SHP77 treated with DMSO at 0.1 percent for 48 hours (cell line): ENCODE data around the gene TM4SF4.
"Not testable (repeated sequence)": the region's sequence is repeated elsewhere in the genome, so short reads cannot be mapped to it uniquely, and the experiment has no call there.

Experiments used
- DNase-seq: peaks from one replicate; lab custom pipeline; 2025; lab: John Stamatoyannopoulos, UW

The TM4SF4 gene

DNA sequence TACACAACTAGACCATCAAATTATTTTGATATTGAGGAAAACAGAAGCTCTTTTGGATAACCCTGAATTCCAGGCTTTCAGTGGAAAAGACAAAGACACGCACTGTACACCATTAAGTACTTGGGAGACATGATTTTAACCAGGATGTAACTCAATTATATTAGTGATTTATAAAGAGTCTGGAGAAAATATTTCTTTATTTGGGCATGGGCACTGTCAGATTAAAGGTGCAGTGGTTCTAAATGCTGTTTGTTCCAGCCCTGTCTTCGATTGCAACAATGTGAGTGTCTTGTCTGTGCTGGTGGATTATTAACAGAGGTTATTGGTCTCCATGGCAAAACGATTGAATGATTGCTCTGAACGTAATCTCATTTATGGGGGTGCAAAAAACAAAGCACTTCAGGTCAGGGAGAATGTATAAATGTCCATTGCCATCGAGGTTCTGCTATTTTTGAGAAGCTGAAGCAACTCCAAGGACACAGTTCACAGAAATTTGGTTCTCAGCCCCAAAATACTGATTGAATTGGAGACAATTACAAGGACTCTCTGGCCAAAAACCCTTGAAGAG lies at the start of gene TM4SF4:
Gene TM4SF4 (plus strand): TSS at position 448 of the 568 bp plus-strand sequence. CDS start 181 bp downstream, outside the sequence.
- DNase-seq = no peak

- DNase-seq = no peak
These were observed 49.6 kb upstream of the TM4SF4 start for GRCh38 chr3:149424918-149425317.

DNA sequence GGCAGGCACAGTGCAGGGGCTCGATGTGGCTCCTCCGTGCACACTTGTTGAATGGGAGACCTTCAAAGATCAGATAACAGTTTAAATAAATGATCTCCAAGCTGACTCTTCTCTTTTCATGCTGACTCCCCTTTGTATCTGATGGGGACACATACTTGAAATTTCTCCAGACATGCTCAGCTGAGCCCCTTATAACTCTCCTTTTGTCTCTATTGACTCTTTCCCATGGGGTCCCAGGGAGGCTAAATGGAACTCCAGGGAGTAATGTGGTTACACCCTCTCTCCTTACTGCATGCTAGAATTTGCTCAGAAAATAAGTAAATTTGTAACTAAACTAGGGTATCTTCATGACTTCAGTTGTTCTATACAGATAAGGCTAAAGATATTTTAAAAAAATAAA lies 48.2 kb upstream of the TM4SF4 start:
- DNase-seq = no peak

DNA sequence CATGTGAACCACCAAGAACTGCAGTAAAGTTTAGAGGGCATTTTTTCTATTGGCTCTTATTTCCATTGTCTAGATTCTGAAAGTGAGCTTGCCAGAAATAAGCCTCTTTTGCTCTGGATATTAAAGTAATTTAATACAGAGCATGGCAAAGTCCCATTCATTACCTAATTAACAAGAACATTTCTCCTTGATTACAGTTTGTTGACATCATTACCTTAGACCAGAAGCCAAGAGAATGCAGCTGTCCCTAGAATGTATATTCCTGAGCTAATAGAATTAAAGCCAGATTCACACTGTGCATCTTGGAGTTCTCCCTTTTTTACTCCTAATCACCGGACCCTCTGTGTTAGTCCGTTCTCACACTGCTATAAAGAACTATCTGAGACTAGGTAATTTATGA lies 46.4 kb upstream of the TM4SF4 start:
- DNase-seq = no peak

DNA sequence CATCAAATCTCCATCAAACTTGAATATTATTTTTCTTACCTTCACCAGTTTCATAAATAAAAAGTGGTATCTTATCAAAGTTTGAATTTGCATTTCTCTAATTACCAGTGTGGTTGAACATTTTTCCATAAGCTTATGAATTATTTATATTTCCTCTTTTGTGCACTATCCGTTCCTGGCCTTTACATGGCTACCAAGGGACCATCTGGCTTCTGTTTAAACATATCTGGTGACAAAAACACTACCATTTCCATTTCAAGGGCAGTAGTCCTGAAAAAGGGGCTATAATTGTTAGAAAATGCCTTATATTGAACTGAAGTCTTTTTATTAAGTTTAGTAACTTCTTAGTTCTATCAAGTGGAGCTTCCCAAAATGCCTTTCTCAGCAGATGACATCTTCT lies 44.3 kb upstream of the TM4SF4 start:
- DNase-seq = no peak

DNA sequence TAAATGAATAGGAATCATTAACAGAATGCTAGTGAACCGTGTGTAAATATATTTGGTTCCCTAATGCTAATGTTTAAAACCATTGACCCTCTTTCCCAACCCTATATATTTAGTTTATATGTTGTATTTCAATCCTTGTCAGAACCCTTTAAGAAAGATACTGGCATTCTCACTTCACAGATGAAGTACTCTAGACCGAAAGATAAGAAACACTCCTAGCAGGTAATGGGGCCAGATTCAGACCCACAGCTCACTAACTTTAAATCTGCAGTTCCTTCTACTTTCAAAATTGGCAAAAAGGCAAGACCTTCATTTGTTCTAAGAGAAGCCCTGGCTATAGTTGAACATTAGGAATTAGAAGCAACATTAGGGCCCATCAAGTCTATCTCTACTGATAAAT lies 42.3 kb upstream of the TM4SF4 start:
- DNase-seq = no peak

DNA sequence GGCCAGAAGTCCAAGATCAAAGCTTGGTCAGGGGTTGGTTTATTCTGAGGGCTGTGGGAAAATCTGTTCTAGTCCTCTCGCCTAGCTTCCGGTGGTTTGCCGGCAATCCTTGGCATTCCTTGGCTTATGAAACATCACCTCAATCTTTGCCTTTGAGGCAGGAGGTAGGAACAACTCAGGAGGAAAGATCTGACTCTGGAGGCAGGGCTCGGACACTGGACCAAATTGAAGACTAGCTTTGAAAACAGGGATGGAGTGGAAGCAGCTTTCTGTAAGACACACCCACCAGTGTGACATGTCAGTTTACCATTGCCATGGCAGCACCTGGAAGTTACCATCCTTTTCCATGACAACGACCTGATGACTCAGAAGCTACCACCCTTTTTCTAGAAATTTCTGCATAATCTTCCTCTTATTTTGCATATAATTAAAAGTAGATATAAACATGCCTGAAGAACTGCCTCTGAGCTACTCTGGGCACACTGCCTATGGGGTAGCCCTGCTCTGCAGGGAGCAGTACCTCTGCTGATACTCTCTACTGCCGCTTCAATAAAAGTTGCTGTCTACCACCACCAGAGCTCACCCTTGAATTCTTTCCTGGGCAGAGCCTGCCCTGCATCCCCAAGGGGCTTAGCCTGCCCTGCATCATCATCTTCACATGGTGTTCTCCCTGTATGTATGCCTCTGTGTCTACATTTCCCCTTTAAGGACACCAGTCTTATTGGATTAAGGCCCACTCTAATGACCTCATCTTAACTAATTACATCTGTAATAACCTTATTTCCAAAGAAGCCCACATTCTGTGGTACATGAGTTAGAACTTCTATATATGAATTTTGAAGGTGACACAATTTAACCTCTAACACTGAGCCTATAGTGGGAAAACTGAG lies 38.3 kb upstream of the TM4SF4 start:
- no peak for DNase-seq

GRCh38 chr3:149437286-149437685 lies 37.2 kb upstream of the TM4SF4 start:
- no peak for DNase-seq

DNA sequence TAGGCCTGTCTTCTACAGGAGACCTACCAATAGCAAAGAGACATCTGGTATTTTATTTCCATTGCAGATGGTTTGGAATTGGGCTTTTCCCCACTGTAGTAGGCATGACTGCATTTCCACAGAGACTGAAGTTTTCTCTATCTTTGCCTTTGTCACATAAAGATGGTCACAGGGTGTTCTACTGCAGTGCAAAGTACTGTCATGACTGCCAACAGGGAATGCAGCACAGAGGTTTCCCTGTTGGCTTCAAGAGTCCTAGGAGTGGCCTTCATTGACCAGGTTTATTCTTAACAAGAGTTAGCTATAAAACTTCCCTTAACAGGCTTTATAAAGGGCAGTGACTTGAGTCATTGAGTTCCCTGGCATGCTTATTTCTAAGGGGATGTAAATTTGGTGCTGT lies 36.8 kb upstream of the TM4SF4 start:
- no peak for DNase-seq

DNA sequence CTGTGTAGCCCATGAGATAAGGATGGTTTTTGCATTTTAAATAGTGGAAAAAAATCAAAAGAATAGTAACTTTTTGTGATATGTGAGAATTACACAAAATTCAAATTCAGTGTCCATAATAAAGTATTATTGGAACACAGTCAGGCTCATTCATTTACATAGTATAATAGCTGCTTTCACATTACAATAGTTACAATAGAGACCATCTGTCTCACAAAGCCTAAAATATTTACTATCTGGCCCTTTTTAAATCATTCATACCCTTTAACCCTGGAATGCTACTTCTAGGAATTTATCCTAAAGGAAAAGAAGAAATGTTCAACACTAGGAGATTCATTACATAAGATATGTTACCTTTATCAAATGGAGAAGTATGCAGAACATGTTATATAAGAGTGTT lies 35.5 kb upstream of the TM4SF4 start:
- DNase-seq = no peak

DNA sequence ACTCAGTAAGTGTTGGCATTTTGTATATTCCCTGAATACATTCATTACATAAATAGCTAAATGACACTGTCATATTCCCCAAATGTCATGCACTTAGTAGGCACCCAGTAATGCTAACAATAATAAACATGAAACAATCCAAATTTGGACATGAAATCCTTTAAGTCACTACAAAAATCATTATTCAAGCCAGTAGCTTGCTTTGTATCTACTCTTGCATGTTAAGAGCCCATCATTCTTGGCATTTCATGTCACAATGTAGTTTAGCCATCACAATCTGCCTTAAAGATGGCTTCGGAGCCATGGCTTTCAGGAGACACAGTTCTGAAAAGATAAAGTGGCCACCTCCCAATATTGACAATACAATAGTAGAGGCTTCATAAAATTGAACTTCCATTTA lies 32.9 kb upstream of the TM4SF4 start:
- DNase-seq = no peak

- DNase-seq = no peak
These were observed 32.5 kb upstream of the TM4SF4 start for GRCh38 chr3:149442043-149442442.

GRCh38 chr3:149442851-149443544 lies 31.5 kb upstream of the TM4SF4 start:
- DNase-seq = no peak

- DNase-seq = no peak
These were observed 31.0 kb upstream of the TM4SF4 start for GRCh38 chr3:149443545-149443912.

- DNase-seq = not testable (repeated sequence)
These were observed 29.6 kb upstream of the TM4SF4 start for GRCh38 chr3:149444867-149445266.

DNA sequence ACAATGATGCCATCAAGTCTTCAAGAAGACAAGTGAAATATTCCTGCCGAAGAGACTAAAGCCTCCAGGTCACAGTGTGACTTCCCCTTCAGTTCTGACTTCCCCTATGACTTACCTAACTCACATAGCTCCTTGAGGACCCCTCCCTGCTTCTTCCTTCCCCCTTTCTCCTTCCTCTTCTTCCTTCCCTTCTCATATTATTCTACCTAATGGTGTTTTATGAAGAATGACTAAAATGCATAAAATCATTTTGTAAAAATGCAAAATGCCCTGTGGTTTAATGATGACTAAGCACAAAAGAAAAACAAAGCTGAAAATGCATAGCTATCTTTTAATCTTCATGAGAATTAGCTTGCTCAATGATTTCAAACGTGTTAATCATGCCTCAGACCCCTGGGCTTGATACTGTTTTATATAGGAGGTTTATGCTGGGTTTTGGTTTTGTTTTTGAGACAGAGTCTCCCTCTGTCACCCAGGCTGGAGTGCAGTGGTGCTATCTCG lies 26.1 kb upstream of the TM4SF4 start:
- DNase-seq = no peak

DNA sequence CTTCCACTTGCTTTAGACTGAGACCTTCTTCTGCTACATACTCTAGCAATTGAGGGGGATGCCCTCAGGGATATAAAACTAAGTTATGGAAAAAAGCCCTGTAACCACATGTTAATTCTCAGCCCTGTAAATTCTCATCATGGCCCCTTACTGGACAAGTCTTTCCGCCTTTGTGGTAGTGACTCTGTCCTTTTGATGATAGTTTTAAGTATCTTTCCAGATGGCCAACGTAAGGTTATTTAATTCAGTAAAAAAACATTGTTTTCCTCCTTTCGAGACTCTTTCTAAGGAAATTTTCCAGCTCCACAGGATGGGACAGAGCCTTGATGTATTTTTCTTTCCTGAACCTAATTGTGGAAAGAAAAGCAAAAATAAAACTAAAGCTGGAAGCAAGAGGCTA lies 25.3 kb upstream of the TM4SF4 start:
- no peak for DNase-seq

DNA sequence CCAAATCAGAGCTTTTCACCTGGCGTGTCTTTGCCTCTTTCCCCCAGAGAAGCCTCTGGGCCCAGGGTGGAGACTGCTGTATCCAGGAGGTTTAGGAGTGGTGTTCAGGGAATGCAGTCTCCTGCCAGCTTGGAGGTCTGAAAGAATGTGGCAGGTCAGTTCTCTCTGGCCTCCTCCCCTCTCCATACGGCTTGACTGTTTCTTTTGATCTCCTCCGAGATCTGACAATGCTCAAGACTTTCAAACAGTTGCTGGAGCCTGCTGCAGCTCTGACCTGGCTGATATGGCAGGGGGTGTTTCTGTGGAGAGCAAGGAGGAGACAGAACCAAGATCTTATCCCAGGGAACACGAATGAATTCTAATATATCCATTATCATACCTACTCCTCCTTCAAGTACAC lies 24.7 kb upstream of the TM4SF4 start:
- no peak for DNase-seq

DNA sequence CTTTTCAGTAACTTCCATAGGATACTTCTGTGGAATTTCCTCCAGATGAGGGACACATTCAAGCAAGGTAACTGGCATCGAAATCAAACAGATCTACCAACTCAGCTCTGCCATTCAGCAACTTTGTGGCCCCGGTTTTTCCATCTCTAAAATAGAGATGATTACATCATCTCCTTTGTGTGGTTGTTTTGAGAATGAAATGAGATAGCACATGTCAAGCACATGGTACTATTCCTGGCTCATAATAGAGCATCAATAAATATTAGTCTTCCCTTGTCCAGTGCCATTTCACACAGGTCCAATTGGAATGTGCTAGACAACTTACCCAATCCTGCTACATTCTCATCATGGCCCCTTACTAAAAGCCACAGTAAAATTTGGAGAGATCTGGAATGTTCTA lies 24.2 kb upstream of the TM4SF4 start:
- DNase-seq = no peak

DNA sequence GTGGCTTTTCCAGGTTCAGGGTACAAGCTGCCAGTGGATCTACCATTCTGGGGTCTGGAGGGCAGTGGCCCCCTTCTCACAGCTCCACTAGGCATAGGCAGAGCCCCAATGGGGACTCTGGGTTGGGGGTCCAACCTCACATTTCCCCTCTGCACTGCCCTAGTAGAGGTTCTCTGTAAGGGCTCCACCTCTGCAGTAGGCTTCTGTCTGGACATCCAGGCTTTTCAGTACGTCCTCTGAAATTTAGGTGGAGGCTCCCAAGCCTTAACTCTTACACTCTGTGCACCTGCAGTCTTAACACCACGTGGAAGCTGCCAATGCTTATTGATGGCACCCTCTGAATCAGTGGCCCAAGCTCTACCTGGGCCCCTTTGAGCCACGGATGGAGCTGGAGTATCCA lies 22.5 kb upstream of the TM4SF4 start:
- DNase-seq = no peak

DNA sequence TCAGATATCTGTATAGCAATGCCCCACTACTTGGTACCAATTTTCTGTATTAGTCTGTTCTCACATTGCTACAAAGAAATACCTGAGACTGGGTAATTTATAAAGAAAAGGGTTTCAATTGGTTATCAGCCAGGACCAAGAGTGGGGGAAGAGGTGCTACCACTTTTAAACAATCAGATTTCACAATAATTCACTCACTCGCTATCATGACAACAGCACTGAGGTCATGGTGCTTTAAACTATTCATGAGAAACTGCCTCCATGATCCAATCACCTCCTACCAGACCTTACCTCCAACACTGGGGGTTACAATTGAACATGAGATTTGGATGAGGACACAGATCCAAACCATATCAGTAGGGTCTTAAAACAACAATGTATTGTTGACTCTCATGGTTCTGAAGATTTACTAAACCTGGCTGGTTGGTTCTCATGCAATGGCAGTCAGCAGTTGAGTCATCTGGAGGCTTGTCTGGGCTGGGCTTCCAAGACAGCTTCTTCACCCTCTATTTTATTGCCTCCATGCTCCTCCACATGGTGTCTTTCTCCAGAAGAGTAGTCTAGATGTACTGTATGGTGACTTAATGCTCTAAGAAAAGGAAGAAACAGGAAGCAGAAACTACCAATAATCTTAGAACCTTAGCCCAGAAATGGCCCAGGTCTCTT lies 21.2 kb upstream of the TM4SF4 start:
- no peak for DNase-seq

DNA sequence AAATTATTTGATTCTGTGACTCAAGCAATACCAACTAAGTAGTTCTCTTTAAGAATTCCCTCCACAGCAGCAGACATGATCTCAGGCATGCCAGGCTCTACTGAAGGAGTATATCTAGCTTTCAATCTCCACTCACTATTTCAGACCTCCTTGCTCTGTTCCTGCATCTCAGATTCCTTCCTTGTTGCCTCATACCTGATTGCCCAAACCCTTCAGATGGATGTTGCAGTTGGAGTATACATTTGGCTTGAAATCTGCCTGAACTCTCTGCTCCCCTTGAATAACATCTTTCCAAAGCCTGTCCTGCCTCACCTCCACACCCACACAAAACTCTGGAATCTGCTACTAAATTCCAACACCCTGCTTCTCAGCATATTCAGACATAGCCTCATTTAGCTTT lies 19.8 kb upstream of the TM4SF4 start:
- no peak for DNase-seq
